Measurements from ENCODE around the gene GFPT2.
"Not testable (repeated sequence)": the region's sequence is repeated elsewhere in the genome, so short reads cannot be mapped to it uniquely, and the experiment has no call there.

The GFPT2 gene

DNA sequence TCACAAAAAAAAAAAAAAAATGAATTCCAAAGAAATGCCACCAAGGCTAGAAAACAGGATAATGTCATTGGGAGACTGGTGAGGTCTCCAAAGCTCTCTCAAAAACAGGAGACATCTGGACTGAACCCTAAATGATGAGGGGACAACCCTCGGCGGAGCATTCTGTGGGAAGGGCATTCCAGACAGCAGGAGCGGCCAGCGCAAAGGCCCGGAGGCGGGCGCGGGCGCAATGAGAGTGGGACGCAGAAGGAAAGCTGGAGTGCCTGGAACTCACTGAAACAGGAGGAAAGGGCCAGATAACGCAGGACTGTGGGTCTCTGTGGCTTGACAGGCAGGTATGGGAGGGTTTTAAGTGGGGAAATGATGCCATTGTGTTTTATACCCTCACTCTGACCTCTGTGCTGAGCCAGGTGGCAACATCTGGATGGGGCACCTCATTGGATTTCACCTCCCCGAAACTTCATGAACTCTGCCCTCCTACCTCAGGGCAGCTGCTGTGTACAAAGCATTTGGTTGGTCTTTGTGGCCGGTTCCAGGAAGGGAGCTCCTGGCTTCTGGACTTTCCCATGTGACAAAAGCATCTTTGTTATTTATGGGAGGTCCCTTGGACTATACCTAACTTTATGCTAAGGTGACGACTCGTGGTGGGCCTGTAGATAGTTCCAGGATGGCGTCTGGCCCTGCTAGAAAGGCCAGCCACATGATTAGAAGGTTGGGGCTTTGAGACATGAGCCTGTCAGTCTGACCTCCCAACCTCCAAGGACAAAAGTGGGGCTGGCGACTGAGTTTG lies 49.7 kb downstream of the GFPT2 start:
- no peak overlapping the region for H3K4me3 ChIP-seq (replicated peaks; ENCODE audit: low read depth, low read length)
- no peak for DNase-seq (ENCODE audit: extremely low read depth, low read depth)
- TF ChIP-seq, protein P1, sequence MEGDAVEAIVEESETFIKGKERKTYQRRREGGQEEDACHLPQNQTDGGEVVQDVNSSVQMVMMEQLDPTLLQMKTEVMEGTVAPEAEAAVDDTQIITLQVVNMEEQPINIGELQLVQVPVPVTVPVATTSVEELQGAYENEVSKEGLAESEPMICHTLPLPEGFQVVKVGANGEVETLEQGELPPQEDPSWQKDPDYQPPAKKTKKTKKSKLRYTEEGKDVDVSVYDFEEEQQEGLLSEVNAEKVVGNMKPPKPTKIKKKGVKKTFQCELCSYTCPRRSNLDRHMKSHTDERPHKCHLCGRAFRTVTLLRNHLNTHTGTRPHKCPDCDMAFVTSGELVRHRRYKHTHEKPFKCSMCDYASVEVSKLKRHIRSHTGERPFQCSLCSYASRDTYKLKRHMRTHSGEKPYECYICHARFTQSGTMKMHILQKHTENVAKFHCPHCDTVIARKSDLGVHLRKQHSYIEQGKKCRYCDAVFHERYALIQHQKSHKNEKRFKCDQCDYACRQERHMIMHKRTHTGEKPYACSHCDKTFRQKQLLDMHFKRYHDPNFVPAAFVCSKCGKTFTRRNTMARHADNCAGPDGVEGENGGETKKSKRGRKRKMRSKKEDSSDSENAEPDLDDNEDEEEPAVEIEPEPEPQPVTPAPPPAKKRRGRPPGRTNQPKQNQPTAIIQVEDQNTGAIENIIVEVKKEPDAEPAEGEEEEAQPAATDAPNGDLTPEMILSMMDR (IDR thresholded peaks at IDR 0.05; ENCODE audit: low read depth, low read length, missing control alignments) = no peak

DNA sequence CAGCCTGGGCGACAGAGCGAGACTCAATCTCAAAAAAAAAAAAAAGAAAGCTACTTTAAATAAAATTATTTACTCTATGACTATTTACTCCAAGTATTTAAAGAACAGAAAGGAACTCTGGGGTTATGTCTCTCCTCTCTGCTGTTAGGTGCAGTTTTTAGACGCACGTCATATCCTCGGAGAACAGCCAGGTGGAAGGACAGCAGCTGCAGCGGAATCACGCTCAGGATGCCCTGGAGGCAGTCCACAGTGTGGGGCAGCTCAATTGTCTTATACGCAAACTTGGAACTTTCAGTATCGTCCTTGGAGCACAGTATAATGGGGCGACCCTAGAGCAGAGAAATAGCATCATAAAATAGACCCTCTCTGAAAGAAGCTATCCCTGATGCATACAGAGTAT lies 50.9 kb downstream of the GFPT2 start:
- no peak overlapping the region for H3K4me3 ChIP-seq (replicated peaks; ENCODE audit: low read depth, low read length)
- DNase-seq (ENCODE audit: extremely low read depth, low read depth) = no peak
- TF ChIP-seq, protein P1 (IDR thresholded peaks at IDR 0.05; ENCODE audit: low read depth, low read length, missing control alignments) = no peak

DNA sequence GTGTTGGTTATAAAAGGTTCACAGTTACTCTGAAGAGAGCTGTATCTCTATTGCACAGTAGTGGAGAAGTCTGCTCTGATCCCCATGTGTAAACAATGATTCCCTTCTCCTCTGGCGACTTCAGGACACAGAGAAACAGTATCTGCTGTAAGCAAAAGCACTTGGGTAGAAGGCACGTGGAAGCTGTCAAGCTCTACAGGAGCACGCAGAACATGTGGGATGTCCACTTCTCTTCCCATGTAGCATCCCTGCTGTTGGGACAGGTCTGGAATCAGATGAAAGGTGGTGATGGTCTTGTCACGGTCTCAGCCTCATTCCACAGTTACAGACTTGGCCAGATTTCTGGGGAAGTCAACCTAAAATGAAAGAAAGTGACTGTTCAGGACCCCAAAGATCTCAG lies 51.9 kb downstream of the GFPT2 start:
- TF ChIP-seq, protein P1 (IDR thresholded peaks at IDR 0.05; ENCODE audit: low read depth, low read length, missing control alignments) = no peak
- DNase-seq (ENCODE audit: extremely low read depth, low read depth) = no peak
- H3K4me3 ChIP-seq (replicated peaks; ENCODE audit: low read depth, low read length) = no peak overlapping the region

DNA sequence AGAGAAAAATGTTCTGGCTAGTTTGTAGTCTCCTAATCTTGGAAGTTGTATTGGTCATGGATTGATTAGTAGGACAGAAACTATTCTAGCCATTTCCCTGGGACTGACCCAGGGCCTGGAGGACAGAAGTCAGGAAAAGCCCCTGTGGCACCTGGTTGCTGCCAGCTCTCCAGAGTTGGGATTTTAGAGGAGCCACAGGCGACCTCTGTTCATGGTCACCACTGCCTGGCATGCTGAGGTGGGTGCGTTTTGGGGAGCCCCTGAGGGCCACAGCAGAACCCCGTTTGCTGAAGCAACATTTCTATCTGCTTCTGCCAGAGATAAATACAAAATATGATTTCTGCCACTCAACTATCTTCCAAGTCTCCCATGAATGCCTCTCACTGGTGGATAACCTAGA lies 53.6 kb downstream of the GFPT2 start:
- TF ChIP-seq, protein P1 (IDR thresholded peaks at IDR 0.05; ENCODE audit: low read depth, low read length, missing control alignments) = no peak
- DNase-seq (ENCODE audit: extremely low read depth, low read depth) = no peak
- no peak overlapping the region for H3K4me3 ChIP-seq (replicated peaks; ENCODE audit: low read depth, low read length)

DNA sequence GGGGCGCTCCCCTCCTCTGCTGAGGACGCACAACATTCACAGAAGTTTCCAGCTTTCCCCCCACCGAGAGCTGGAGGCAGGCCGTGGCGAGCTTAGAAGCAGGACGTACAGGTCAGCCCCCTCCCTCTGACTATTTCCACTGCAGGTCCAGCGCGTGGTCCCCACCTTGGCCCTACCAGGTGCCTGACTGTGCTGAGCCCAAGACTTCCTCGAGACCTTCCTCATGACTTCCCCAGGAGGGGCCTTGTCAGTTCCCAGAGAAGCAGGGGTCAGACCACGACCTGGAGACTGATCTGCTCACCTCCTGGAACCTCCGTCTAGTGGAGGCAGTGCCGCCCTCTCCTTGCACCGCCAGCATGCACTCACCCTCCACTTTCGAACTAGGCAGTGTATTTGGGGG lies 54.1 kb downstream of the GFPT2 start:
- H3K4me3 ChIP-seq (replicated peaks; ENCODE audit: low read depth, low read length); DNase-seq (ENCODE audit: extremely low read depth, low read depth): not testable (repeated sequence)

DNA sequence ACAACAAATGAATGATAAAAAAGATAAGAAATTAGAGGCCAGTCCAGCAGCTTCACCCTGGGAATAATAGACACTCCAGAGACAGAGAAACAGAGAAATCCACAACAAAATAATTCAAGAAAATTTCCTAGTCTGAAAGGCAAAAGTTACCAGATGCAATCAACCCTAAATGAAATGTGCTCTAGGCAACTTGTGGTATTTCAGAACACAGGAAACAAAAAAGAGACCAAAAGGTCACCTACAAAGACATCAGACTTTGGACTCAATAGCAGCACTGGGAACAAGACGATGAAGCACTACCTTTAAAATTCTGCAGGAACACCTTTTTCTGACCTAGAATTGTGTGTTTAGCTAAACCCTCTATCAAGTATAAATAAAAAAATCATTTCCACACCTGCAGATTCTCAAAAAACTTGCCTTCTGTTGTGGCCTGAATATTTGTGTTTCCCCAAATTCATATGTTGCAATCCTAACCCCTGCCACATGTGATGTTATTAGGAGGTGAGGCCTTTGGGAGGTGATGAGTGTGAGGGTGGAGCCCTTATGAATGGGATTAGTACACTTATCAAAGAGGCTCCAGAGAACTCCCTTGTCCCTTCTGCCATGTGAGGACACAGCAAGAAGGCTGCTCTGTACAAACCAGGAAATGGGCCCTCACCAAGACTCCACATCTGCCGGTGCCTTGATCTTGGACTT lies 55.4 kb downstream of the GFPT2 start:
- no peak for DNase-seq (ENCODE audit: extremely low read depth, low read depth)
- no peak overlapping the region for H3K4me3 ChIP-seq (replicated peaks; ENCODE audit: low read depth, low read length)
- TF ChIP-seq, protein P1 (IDR thresholded peaks at IDR 0.05; ENCODE audit: low read depth, low read length, missing control alignments) = no peak

DNA sequence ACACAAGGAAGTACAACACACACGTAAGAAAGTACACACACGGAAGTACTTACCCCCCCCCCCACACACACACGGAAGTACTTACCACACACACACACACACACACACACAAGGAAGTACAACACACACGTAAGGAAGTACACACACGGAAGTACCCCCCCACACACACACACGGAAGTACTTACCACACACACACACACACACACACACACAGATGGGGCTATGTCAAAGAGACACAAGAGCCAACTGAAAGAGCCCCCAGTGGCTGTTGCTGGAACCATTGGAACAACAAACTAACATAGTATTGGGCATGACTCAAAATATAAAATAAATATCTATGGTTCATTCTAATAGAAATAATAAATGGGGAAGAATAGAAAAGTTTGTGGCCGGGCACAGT lies 56.4 kb downstream of the GFPT2 start:
- TF ChIP-seq, protein P1 (IDR thresholded peaks at IDR 0.05; ENCODE audit: low read depth, low read length, missing control alignments) = peak; percentile 7
- H3K4me3 ChIP-seq (replicated peaks; ENCODE audit: low read depth, low read length) = no peak overlapping the region
- no peak for DNase-seq (ENCODE audit: extremely low read depth, low read depth)

Data from HFF-Myc (cell line).